SK-N-SH treated with all-trans-retinoic acid at 6 μM for 48 hours (cell line): ENCODE measurements around the gene ITGA3.

Experiments used
- ATAC-seq: fragments of 200-7000 bp; cut with Tn5 transposase; 3 replicates; pipeline ENCODE4 v1.9.1; 2020; ENCODE audit warnings: mild to moderate bottlenecking, moderate library complexity
- ARNTL ChIP-seq: fragments of 450-650 bp; formaldehyde crosslinking; IDR thresholded peaks from 2 replicates; pipeline ENCODE4 v1.5.0; 2020; ENCODE audit warnings: low read depth, mild to moderate bottlenecking, moderate library complexity, borderline replicate concordance
- BACH2 ChIP-seq: fragments of 250-450 bp; sonication (Bioruptor Pico); IDR thresholded peaks from 2 replicates; pipeline ENCODE4 v1.9.0; 2021; ENCODE audit warnings: mild to moderate bottlenecking, borderline replicate concordance
- CREB5 ChIP-seq: fragments of 250-450 bp; sonication (Bioruptor Pico); IDR thresholded peaks from 2 replicates; pipeline ENCODE4 v1.5.1; 2020; ENCODE audit warnings: low read depth, mild to moderate bottlenecking, moderate library complexity
- CSDC2 ChIP-seq: fragments of 250-450 bp; sonication (Bioruptor Pico); IDR thresholded peaks from 2 replicates; pipeline ENCODE4 v1.5.0; 2020; ENCODE audit warnings: mild to moderate bottlenecking, moderate library complexity
- CSRNP3 ChIP-seq: fragments of 250-450 bp; sonication (Bioruptor Pico); IDR thresholded peaks from 2 replicates; pipeline ENCODE4 v1.5.1; 2021; ENCODE audit warnings: mild to moderate bottlenecking, moderate library complexity
- GLIS3 ChIP-seq: fragments of 250-450 bp; sonication (Bioruptor Pico); IDR thresholded peaks from 2 replicates; pipeline ENCODE4 v1.5.0; 2020; ENCODE audit warnings: mild to moderate bottlenecking, moderate library complexity
- ISL1 ChIP-seq: fragments of 250-450 bp; sonication (Bioruptor Pico); IDR thresholded peaks from 2 replicates; pipeline ENCODE4 v2.1.2; 2022; ENCODE audit warnings: mild to moderate bottlenecking, moderate library complexity
- OSR1 ChIP-seq: fragments of 250-450 bp; sonication (Bioruptor Pico); IDR thresholded peaks from 2 replicates; pipeline ENCODE4 v1.8.0; 2022; ENCODE audit warnings: moderate library complexity, mild to moderate bottlenecking, inconsistent platforms
- PATZ1 ChIP-seq: fragments of 250-450 bp; sonication (Bioruptor Pico); IDR thresholded peaks from 2 replicates; pipeline ENCODE4 v1.8.0; 2020; ENCODE audit warnings: mild to moderate bottlenecking, moderate library complexity, borderline replicate concordance
- POU6F1 ChIP-seq: fragments of 250-450 bp; sonication (Bioruptor Pico); IDR thresholded peaks from 2 replicates; pipeline ENCODE4 v1.8.0; 2021; ENCODE audit warnings: low read depth, mild to moderate bottlenecking, moderate library complexity, borderline replicate concordance
- PPARA ChIP-seq: fragments of 250-450 bp; sonication (Bioruptor Pico); IDR thresholded peaks from 2 replicates; pipeline ENCODE4 v1.5.0; 2020; ENCODE audit warnings: mild to moderate bottlenecking, borderline replicate concordance
- RARB ChIP-seq: fragments of 250-450 bp; sonication (Bioruptor Pico); IDR thresholded peaks from 2 replicates; pipeline ENCODE4 v1.8.0; 2021; ENCODE audit warnings: mild to moderate bottlenecking, moderate library complexity
- SNAI2 ChIP-seq: fragments of 250-450 bp; sonication (Bioruptor Pico); IDR thresholded peaks from 2 replicates; pipeline ENCODE4 v1.5.0; 2020; ENCODE audit warnings: mild to moderate bottlenecking, moderate library complexity
- TCF4 ChIP-seq: fragments of 250-450 bp; sonication (Bioruptor Pico); IDR thresholded peaks from 2 replicates; pipeline ENCODE4 v1.8.0; 2021; ENCODE audit warnings: mild to moderate bottlenecking, moderate library complexity, borderline replicate concordance
- TOX ChIP-seq: fragments of 250-450 bp; sonication (Bioruptor Pico); IDR thresholded peaks from 2 replicates; pipeline ENCODE4 v1.8.0; 2021; ENCODE audit warnings: mild to moderate bottlenecking, moderate library complexity, borderline replicate concordance
- TSHZ2 ChIP-seq: fragments of 250-450 bp; sonication (Bioruptor Pico); IDR thresholded peaks from 2 replicates; pipeline ENCODE4 v1.5.0; 2020; ENCODE audit warnings: mild to moderate bottlenecking, moderate library complexity
- ZFP3 ChIP-seq: fragments of 250-450 bp; sonication (Bioruptor Pico); IDR thresholded peaks from 2 replicates; pipeline ENCODE4 v1.5.0; 2020; ENCODE audit warnings: mild to moderate bottlenecking, moderate library complexity
- ZFP30 ChIP-seq: fragments of 450-650 bp; formaldehyde crosslinking; IDR thresholded peaks from 2 replicates; pipeline ENCODE4 v1.5.0; 2022; ENCODE audit warnings: mild to moderate bottlenecking, moderate library complexity
- ZNF565 ChIP-seq: fragments of 450-650 bp; formaldehyde crosslinking; conservative IDR thresholded peaks from 2 replicates; pipeline ENCODE4 v1.5.0; 2020; ENCODE audit warnings: low read depth, mild to moderate bottlenecking, moderate library complexity
- ZNF8 ChIP-seq: fragments of 450-650 bp; formaldehyde crosslinking; IDR thresholded peaks from 2 replicates; pipeline ENCODE4 v1.5.0; 2020; ENCODE audit warnings: mild to moderate bottlenecking, moderate library complexity

Gene ITGA3

GRCh38 chr17:50107790-50108414 is 52.0 kb downstream of the ITGA3 start:
- no peak for TF ChIP-seq ZNF8 (CRISPR knock-in tag)
- TF ChIP-seq ZFP3 (CRISPR knock-in tag), result no peak
- TF ChIP-seq OSR1 (CRISPR knock-in tag), result no peak
- no peak for TF ChIP-seq ZFP30 (CRISPR knock-in tag)
- TF ChIP-seq CSDC2 (CRISPR knock-in tag), result no peak
- TF ChIP-seq SNAI2, result no peak
- no peak for TF ChIP-seq CSRNP3
- no peak for TF ChIP-seq GLIS3 (CRISPR knock-in tag)
- no peak for TF ChIP-seq CREB5 (CRISPR knock-in tag)
- TF ChIP-seq POU6F1 (CRISPR knock-in tag), result no peak
- TF ChIP-seq PATZ1, result no peak
- TF ChIP-seq ISL1 (CRISPR knock-in tag), result no peak
- TF ChIP-seq PPARA (CRISPR knock-in tag), result no peak
- no peak for TF ChIP-seq ARNTL (CRISPR knock-in tag)
- TF ChIP-seq ZNF565 (CRISPR knock-in tag), result no peak
- no peak; the same call in 2 of the 3 replicates for ATAC-seq

GRCh38 chr17:50108556-50108955 is 52.6 kb downstream of the ITGA3 start:
- no peak for TF ChIP-seq TCF4 (CRISPR knock-in tag)
- ATAC-seq, result no peak

GRCh38 chr17:50109207-50109606 is 53.3 kb downstream of the ITGA3 start:
- no peak for TF ChIP-seq BACH2 (CRISPR knock-in tag)
- TF ChIP-seq TOX, result no peak
- no peak for TF ChIP-seq ISL1 (CRISPR knock-in tag)
- TF ChIP-seq ZFP30 (CRISPR knock-in tag), result no peak
- no peak for TF ChIP-seq GLIS3 (CRISPR knock-in tag)
- no peak for TF ChIP-seq RARB (CRISPR knock-in tag)
- no peak for TF ChIP-seq CREB5 (CRISPR knock-in tag)
- no peak for TF ChIP-seq POU6F1 (CRISPR knock-in tag)
- TF ChIP-seq OSR1 (CRISPR knock-in tag), result no peak
- TF ChIP-seq PATZ1, result no peak
- TF ChIP-seq ZFP3 (CRISPR knock-in tag), result no peak
- no peak for TF ChIP-seq TSHZ2 (CRISPR knock-in tag)
- no peak for TF ChIP-seq ARNTL (CRISPR knock-in tag)
- no peak for ATAC-seq
